Thymus (tissue), 11 donors: ENCODE data around the gene NLRX1. TPM values are rescaled to one million over a fixed set of nuclear protein-coding genes. Genes with fewer than 3 reads are reported as not detected.
"Not testable (repeated sequence)": the region's sequence is repeated elsewhere in the genome, so short reads cannot be mapped to it uniquely, and the experiment has no call there.

ENCODE experiments used
- DNase-seq, 9 donors: peaks; one replicate each; pipeline ENCODE4 v3.0.0-alpha.2; 2013; ENCODE audit warnings: low spot score in 9 of 9, low read depth in 6 of 9, missing footprints in 1 of 9
- H3K27ac ChIP-seq, 2 donors: one replicate each; pipeline ENCODE4 v1.5.1; 2013; ENCODE audit warnings: control low read depth in 1 of 2, low read depth in 1 of 2, low read length in 1 of 2, mild to moderate bottlenecking in 1 of 2, moderate library complexity in 1 of 2
- H3K27me3 ChIP-seq, 2 donors: one replicate each; pipeline ENCODE4 v1.5.1; 2013; ENCODE audit warnings: low read length in 1 of 2; ENCODE audit not compliant: control insufficient read depth in 2 of 2, insufficient read depth in 1 of 2
- H3K36me3 ChIP-seq, 2 donors: one replicate each; pipeline ENCODE4 v1.5.1; 2013; ENCODE audit warnings: low read length in 1 of 2, mild to moderate bottlenecking in 1 of 2, moderate library complexity in 1 of 2; ENCODE audit not compliant: control insufficient read depth in 2 of 2, insufficient read depth in 2 of 2
- H3K4me1 ChIP-seq, 2 donors: one replicate each; pipeline ENCODE4 v1.5.1; 2013; ENCODE audit warnings: low read length in 2 of 2; ENCODE audit not compliant: control insufficient read depth in 2 of 2, insufficient read depth in 2 of 2
- H3K4me3 ChIP-seq, 2 donors: one replicate each; pipeline ENCODE4 v1.5.1; 2013; ENCODE audit warnings: low read length in 2 of 2, control low read depth in 1 of 2, mild to moderate bottlenecking in 1 of 2
- H3K9me3 ChIP-seq, 2 donors: one replicate each; pipeline ENCODE4 v1.5.1; 2013; ENCODE audit warnings: low read length in 1 of 2, mild to moderate bottlenecking in 1 of 2; ENCODE audit not compliant: control insufficient read depth in 2 of 2, insufficient read depth in 1 of 2
- WGBS: extraction: QIAGEN DNeasy Blood & Tissue Kit; methylation state at CpG from one replicate; pipeline ENCODE4 v1.1.7; 2013; 5-methylcytosine and 5-hydroxymethylcytosine counted together
- polyA plus RNA-seq: library from polyadenylated mRNA; stranded (reverse); fragments of 200-250 nt; gene quantifications from one replicate; pipeline ENCODE4 v1.2.3, GENCODE V29; 2013
- total RNA-seq: library from RNA; stranded (reverse); fragments of 120-200 nt; gene quantifications from one replicate; pipeline ENCODE4 v1.2.4, GENCODE V29; 2013
- donor health status: healthy.

Gene NLRX1
- total and polyA plus RNA-seq, 2 donors: 5.1 to 6.5 TPM

DNA sequence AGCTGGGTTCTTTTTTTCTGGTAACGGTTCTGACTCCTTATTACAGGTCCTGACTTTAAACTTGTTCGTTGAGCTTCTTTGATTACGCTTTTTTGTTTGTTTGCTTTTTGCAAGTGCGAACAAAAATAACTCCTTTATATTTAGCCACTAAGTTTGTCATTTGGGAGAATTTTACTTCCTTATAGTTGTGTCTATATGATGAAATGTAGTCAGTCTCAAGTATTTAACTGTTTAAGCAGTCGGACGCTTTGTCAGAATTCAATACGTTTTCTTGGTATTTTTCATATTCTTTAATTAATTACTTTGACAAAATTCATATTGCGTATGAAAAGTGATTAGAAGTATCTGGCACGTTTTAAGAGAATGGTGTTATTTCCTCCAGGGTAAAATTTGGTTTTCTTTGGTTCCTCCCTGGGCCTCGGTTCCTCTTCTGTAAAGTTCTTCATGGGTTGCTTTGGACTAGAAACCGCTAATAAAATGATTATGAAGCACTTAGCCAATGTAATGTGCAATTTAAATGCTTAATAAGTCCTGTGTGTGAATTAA, 39.0 kb downstream of the NLRX1 start:
- peaks cover 3 to 21% of the 10 kb centered on the region in 2 donors for H3K4me1 ChIP-seq
- H3K4me3 ChIP-seq: peak overlapping the region; percentile 54 to 98
- no peaks in the 10 kb centered on the region for H3K9me3 ChIP-seq
- H3K36me3 ChIP-seq: peaks cover 0 to 4% of the 10 kb centered on the region in 2 donors
- H3K27ac ChIP-seq: no peak overlapping the region
- no peak for DNase-seq
- H3K27me3 ChIP-seq: no peaks in the 10 kb centered on the region
- WGBS: 20% methylated on average over 11 of the region's 11 CpGs

DNA sequence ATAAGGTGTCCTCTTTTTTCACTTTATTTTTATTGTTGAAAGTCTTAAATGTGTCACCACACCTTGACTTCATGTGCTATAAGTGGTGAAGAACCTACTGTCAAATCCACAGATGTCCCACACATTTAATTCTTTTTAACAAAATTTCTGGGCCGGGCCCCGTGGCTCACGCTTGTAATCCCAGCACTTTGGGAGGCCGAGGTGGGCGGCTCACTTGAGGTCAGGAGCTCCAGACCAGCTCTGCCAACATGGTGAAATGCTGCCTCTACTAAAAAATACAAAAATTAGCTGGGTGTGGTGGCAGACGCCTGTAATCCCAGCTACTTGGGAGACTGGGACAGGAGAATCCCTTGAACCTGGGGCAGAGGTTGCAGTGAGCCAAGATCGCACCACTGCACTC, 40.7 kb downstream of the NLRX1 start:
- Histone ChIP-seq H3K4me1 (peaks cover 3 to 21% of the 10 kb centered on the region in 2 donors), H3K9me3 (no peaks in the 10 kb centered on the region), H3K36me3 (peaks cover 0 to 4% of the 10 kb centered on the region in 2 donors), H3K27ac (no peak overlapping the region), H3K4me3 (no peak overlapping the region), H3K27me3 (no peaks in the 10 kb centered on the region)
- DNase-seq: no peak
- WGBS: 97% methylated on average over 7 of the region's 7 CpGs

- Histone ChIP-seq H3K27me3 (no peaks in the 10 kb centered on the region), H3K4me1 (peaks cover 2 to 18% of the 10 kb centered on the region in 2 donors), H3K36me3 (peaks cover 0 to 4% of the 10 kb centered on the region in 2 donors), H3K9me3 (no peaks in the 10 kb centered on the region), H3K27ac (no peak overlapping the region), H3K4me3 (no peak overlapping the region)
- no peak for DNase-seq
- 95% methylated on average over 3 of the region's 3 CpGs for WGBS
These were observed 41.5 kb downstream of the NLRX1 start for GRCh38 chr11:119210050-119210449.

DNA sequence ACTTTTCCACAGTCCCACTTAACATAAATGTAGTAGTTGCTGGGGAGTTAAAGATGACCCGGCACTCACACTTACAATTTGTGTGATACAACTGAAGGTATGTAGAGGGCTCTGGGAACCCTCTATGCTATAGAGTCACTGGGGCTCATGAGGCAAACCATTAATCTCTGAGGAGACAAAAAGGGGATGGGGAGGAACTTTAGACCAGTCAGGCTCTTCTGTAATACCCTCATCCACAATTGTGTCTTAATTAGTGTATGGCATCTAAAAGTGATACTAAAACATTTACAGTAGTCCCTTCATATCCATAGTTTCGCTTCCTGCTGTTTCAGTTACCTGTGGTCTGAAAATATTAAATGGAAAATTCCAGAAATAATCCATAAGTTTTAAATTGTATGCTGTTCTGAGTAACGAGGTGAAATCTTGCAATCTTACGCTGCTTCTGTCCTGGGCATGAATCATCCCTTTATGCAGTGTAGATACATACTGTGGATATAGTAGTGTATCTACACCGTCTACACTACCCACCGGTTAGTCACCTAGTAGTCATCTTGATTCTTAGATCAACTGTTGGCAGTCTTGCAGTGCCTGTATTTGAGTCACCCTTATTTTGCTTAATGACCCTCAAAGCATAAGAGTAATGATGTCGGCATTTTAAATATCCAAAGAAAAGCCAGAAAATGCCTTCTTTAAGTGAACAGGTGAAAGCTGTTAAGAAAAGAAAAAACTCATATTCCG, 49.8 kb downstream of the NLRX1 start:
- WGBS: 97% methylated on average over 8 of the region's 8 CpGs
- Histone ChIP-seq H3K27me3 (no peaks in the 10 kb centered on the region), H3K4me1 (peaks cover 0 to 3% of the 10 kb centered on the region in 2 donors), H3K9me3 (no peaks in the 10 kb centered on the region), H3K36me3 (peaks cover 8 to 11% of the 10 kb centered on the region in 2 donors), H3K4me3 (no peak overlapping the region), H3K27ac (no peak overlapping the region)
- no peak for DNase-seq

- Histone ChIP-seq H3K4me3 (no peak overlapping the region), H3K4me1 (peaks cover 0 to 3% of the 10 kb centered on the region in 2 donors), H3K27ac (no peak overlapping the region), H3K36me3 (peaks cover 0 to 5% of the 10 kb centered on the region in 2 donors), H3K27me3 (no peaks in the 10 kb centered on the region), H3K9me3 (no peaks in the 10 kb centered on the region)
- 64% methylated on average over 2 of the region's 2 CpGs for WGBS
- no peak for DNase-seq
These were observed 53.8 kb downstream of the NLRX1 start for GRCh38 chr11:119222308-119222707.

DNA sequence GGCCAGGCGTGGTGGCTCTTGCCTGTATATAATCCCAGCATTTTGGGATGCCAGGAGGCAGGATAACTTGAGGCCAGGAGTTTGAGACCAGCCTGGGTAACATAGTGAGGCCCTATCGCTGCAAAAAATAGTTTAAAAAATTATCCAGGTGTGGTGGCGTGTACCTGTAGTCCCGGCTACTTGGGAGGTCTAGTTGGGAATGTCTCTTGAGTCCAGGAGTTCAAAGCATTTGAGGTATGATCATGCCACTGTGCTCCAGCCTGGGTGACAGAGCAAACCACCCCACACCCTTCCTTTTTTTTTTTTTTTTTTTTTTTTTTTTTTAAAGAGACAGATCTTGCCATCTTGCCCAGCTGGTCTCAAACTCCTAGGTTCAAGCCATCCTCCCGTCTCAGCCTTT, 54.4 kb downstream of the NLRX1 start:
- H3K4me1 ChIP-seq: peaks cover 0 to 3% of the 10 kb centered on the region in 2 donors
- no peak overlapping the region for H3K4me3 ChIP-seq
- H3K27me3 ChIP-seq: no peaks in the 10 kb centered on the region
- peaks cover 0 to 4% of the 10 kb centered on the region in 2 donors for H3K36me3 ChIP-seq
- H3K27ac ChIP-seq: no peak overlapping the region
- no peaks in the 10 kb centered on the region for H3K9me3 ChIP-seq
- 98% methylated on average over 5 of the region's 5 CpGs for WGBS
- DNase-seq: no peak

GRCh38 chr11:119223856-119224255, 55.3 kb downstream of the NLRX1 start:
- no peak for DNase-seq
- WGBS: 96% methylated on average over 1 of the region's 1 CpG
- Histone ChIP-seq H3K27ac (no peak overlapping the region), H3K36me3 (peaks cover 0 to 4% of the 10 kb centered on the region in 2 donors), H3K9me3 (no peaks in the 10 kb centered on the region), H3K27me3 (no peaks in the 10 kb centered on the region), H3K4me3 (no peak overlapping the region), H3K4me1 (peaks cover 6 to 7% of the 10 kb centered on the region in 2 donors)

- DNase-seq: peak in 1 of 9 donors; percentile 31
- WGBS: 65% methylated on average over 9 of the region's 9 CpGs
- not testable (repeated sequence) for H3K9me3 ChIP-seq, H3K27me3 ChIP-seq, H3K4me1 ChIP-seq, H3K4me3 ChIP-seq
- H3K27ac ChIP-seq: peak overlapping the region in 1 of 2 donors; percentile 19
- H3K36me3 ChIP-seq: peaks cover 11 to 17% of the 10 kb centered on the region in 2 donors
These were observed 60.2 kb downstream of the NLRX1 start for GRCh38 chr11:119228535-119229287.

DNA sequence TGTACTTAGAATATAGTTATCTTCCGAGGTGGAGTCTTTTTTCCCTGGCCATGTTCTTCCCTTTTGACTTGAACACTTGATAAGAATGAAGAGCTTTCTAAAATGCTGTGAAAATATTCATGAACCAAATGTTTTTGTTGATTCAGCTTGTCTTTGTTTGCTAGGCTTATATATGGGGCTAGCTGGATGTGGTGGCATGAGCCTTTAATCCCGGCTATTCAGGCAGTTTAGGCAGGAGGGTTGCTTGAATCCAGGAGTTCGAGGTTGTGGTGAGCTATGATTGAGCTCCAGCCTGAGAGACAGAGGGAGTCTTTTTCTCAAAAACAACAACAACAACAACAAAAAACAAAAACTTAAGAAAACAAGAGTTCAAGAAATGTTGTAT, 60.8 kb downstream of the NLRX1 start:
- WGBS: 75% methylated on average over 3 of the region's 3 CpGs
- peaks cover 7 to 10% of the 10 kb centered on the region in 2 donors for H3K4me1 ChIP-seq
- no peak overlapping the region for H3K4me3 ChIP-seq
- H3K27me3 ChIP-seq: no peaks in the 10 kb centered on the region
- no peaks in the 10 kb centered on the region for H3K9me3 ChIP-seq
- DNase-seq: no peak
- no peak overlapping the region for H3K27ac ChIP-seq
- H3K36me3 ChIP-seq: peaks cover 15 to 17% of the 10 kb centered on the region in 2 donors
